ENCODE results near the gene NXN.

- TF ChIP-seq GABPA (IDR thresholded peaks at IDR 0.05; ENCODE audit: low read depth) (no peak), REST (IDR thresholded peaks at IDR 0.05; ENCODE audit: insufficient replicate concordance, low read depth) (no peak), CTCF (IDR thresholded peaks at IDR 0.05; ENCODE audit: insufficient read depth, low read length) (no peak), POLR2AphosphoS5 (IDR thresholded peaks at IDR 0.05; ENCODE audit: low read depth) (no peak), SPI1 (IDR thresholded peaks at IDR 0.05; ENCODE audit: borderline replicate concordance, low read depth) (no peak)
Observed at GRCh38 chr17:956905-957304, 22.7 kb downstream of the NXN start.

Data from HL-60 (cell line).